Hematopoietic multipotent progenitor cell treated with erythropoietin and hydrocortisone succinate and interleukin-3 and kit ligand, for 15 days (in vitro differentiated cells): ENCODE results near the gene SH3BGR.
A peak's percentile ranks its signal among the peaks of the same experiment; 100 is the strongest.
"Not testable (repeated sequence)": the region's sequence is repeated elsewhere in the genome, so short reads cannot be mapped to it uniquely, and the experiment has no call there.

Experiments used
- DNase-seq: peaks from one replicate; pipeline ENCODE4 v3.0.0-alpha.2; 2015; ENCODE audit warnings: low spot score

SH3BGR gene

DNA sequence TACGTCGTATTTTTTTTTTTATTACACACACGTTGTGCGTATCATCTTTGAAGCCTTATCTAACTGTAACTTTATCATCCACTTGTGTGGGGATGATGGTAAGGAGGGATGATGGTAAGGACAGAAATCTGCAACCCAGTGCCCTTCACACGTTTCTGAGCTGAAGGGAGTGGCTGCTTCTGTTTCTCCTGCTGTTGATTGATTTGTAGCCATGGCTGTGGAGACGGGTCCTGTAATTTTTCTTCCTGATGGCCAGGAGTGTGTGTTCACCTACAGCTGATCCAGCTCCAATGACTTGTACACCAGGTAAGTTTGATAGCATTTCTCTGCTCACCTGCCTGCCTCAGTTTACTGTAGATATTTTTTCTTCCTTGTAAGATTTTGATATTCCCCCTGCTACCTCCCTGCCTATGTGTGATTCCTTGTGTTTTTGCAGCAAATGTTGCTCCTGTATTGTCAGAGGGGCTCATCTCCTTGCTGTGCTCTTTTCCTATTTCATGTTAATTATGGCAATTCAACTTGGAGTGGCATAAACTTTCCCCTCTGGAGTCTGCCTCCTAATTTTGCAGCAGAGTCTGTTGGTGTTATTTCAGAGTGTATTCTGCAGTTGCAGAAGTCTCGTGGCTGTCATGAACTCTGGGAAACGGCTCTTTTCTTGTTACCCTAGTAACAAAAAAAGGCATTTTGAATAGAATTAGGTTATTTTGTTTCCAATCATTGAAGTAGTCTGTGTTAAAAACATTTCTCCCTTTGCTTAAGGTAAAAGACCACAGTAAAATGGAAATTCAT is 64.1 kb downstream of the SH3BGR start:
- DNase-seq: no peak

- DNase-seq: peak; percentile 68
These were observed 66.5 kb downstream of the SH3BGR start for GRCh38 chr21:39518055-39518846.

GRCh38 chr21:39518847-39519210 is 67.1 kb downstream of the SH3BGR start:
- DNase-seq: no peak

DNA sequence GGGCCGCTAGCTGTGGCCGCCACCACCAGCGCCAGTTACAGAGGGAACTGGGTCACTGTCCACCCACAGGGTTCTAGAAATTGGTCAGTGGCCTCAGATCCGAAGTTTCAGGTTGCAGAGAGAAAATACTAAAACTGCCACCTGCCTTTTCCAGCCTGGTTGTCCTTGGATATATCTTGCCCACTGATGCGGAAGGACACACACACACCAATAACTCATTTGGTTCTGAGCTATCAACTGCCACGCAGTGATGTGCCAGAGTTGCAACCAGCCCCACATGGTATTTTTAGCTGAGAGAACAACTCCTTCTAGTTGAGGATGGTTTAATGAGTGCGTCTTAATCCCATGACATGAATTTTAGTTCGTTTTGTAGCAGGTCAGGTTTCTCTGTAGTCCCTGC is 68.1 kb downstream of the SH3BGR start:
- no peak for DNase-seq

DNA sequence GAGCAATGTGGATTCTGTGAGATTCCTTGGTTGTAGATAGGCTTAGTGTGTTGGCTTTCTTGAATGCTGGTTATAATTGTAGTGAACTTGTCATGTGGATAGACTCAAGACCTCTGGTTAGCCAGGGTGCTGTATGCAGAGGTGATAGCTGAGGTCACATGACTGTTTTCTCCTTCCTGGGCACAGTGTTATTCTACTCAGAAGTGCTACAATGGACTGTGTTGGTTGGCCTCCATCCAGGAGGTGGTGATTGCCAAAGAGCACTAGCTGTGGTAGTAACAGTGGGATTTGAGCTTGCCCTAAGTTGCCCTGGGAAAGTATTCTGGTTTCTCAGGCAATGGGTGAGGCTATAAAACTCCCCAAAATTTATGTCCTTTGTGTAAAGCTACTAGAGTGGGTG is 71.6 kb downstream of the SH3BGR start:
- DNase-seq: no peak

DNA sequence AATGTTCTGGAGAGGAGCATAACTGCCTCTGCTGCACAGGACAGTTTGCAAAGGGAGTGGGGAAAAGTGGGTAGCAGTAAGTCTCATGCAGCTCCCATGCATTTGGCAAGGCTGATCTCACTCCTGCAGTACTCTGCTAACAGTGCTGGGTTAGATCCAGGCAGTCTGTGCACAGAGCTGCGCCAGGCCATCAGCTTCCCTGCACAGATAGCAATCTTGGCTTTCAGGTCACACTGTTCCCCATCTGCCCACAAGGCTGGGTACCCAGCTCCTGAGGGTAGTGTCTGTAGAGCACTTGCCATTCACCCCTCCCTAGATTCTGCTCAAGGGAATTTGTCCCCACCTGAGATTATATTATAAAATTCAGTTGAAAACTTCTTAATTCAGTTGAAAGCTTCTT is 72.1 kb downstream of the SH3BGR start:
- DNase-seq: no peak

- DNase-seq: no peak
These were observed 73.4 kb downstream of the SH3BGR start for GRCh38 chr21:39525129-39525528.

- no peak for DNase-seq
These were observed 73.8 kb downstream of the SH3BGR start for GRCh38 chr21:39525601-39526000.

- DNase-seq: no peak
These were observed 75.4 kb downstream of the SH3BGR start for GRCh38 chr21:39527067-39527595.

DNA sequence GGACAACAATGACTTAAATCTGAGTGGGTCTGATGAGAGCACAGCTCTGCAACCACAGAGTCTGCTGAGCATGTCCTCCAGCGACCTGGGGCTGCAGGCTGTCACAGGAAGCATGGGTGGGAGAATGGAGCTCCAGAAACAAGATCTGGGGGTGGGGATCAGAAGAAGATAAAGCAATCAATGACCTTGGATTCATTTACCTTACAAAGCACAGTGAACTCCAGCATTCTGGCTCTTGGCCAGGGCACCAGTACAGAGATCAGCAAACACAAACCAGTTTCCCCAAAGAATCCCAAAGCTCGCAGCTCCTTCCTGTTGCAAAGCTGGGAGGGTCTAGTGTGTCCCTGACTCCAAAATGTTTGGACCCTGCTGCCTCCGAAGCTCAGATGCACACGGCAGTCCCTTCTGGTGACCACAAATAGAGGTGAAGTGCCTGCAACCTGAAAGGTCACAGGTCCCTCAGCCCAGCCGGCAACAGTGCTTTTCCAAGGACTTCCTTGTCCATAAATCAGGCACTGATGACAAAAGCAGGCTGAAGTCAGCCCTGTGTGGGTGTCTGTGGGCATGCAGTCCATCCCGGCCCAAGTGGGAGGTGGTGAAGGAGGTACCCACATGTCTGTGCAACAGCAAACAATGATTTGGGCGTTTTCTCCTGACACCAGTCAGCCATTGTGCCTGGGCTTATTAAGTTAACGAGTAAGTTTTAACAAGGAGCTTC is 76.1 kb downstream of the SH3BGR start:
- no peak for DNase-seq

DNA sequence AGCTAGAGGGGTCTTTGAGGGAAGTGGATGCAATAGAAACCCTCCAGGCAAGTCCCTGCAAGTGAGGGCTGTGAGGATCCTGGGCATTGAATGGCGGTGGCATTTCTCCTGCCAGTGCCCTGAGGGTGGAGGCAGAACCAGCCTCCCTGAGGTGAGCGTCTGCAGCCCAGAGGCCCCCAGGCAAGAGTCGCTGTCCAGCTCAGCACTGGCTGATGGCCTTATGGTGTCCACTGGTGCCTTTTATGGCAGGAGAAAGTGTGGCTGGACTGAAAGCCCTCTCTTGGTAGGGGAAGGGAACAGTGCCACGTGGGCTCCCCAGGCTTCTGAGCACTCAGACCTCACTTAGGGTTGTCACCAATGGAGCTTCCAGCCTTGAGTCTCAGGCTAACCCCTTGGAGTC is 77.3 kb downstream of the SH3BGR start:
- DNase-seq: no peak

DNA sequence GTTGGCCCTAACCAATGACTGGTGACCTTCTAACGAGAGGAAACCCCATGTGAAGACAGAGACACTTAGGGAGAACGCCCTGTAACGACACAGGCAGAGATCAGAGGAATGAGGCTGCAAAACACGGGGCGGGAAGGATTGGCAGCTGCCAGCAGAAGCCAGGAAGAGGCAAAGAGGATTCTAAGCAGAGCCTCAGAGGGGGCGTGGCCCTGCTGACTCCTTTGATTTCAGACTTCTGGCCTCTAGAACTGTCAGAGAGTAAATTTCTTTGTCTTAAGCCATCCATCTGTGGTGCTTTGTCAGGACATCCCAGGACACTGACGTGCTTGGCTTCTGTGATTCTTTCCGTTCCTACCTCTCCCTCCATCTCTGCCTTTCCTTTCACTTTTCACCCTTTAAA is 79.3 kb downstream of the SH3BGR start:
- no peak for DNase-seq

GRCh38 chr21:39531840-39532239 is 80.1 kb downstream of the SH3BGR start:
- DNase-seq: no peak

DNA sequence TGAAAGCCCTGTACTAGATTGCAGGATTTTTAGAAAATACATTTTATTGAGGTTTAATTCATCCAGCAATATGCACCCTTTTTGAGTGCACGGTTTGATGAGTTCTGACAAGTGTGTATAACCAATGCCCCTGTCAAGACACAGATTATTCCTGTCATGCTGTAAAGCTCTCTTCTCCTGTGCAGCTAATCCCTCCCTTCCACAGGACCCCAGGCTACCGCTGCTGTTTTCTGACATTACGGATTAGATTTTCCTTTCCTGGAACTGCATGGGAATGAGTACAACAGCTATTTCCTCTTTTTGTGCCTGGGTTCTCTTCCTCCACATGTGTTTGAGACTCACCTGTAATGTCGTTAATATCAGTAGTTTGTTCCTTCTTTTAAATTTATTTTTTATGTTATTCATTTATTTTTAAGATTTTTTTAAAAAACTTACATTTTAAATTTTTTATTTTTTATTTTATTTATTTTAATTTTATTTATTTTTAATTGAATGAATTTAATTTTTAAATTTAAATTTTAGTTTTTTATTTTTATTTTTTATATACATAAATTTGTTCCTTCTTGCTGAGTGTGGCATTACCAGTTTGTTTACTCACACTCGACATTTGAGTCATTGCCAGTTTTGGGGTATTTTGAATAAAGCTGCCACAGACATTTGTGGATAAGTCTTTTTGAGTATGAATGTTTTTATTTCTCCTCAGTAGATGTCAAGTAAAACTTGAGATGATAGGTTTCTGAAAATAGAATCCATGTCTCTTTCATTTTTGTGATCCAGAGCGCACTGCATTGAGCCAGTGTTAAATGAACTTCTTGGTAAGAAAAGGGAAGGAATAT is 82.0 kb downstream of the SH3BGR start:
- no peak for DNase-seq

DNA sequence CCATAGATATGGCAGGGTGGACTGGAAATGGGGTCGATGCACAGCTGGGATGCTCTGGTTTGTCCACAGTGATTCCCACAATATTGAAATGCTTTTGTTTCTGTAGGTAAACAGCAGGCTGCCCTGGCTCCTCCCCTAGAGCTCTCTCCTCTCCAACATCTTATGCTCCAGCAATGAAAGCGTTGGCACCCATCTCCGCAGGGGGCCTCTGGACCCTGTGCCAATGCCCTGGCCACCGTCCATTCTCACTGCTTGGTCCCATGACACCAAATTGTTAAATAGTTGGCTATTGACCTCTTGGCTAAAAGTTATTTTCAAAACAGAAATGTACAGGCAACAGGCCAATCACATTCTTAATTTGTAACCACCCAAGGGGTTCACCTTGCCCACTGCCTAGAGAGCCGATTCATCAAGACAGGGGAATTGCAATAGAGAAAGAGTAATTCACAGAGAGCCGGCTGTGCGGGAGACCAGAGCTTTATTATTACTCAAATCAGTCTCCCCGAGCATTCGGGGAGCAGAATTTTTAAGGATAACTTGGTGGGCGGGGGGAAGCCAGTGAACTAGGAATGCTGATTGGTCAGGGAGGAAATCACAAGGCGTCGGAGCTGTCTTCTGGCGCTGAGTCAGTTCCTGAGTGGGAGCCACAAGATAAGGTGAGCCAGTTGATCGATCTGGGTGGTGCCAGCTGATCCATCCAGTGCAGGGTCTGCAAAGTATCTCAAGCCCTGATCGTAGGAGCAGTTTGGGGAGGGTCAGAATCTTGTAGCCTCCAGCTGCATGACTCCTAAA is 84.1 kb downstream of the SH3BGR start:
- DNase-seq: no peak

- DNase-seq: no peak
These were observed 85.1 kb downstream of the SH3BGR start for GRCh38 chr21:39536835-39537234.

- DNase-seq: no peak
These were observed 85.8 kb downstream of the SH3BGR start for GRCh38 chr21:39537571-39537970.

GRCh38 chr21:39538453-39539042 is 86.8 kb downstream of the SH3BGR start:
- no peak for DNase-seq

- DNase-seq: not testable (repeated sequence)
These were observed 88.6 kb downstream of the SH3BGR start for GRCh38 chr21:39540367-39540766.

DNA sequence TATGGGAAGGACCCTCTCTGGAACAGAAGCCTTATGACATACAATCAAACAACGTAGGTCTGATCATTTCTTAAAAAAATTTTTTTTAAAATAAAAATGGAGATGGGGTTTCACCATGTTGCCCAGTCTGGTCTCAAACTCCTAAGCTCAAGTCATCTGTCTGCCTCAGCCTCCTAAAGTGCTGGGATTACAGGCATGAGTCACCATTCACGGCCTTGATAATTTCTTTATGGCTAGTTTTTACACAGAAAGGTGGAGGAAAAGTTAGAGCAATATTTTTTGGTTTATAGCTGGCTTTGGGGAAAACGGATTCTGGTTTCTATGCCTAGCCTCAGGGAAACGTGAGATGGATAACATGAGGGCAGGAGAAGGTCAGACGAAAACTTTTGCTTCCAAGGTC is 91.0 kb downstream of the SH3BGR start:
- no peak for DNase-seq

DNA sequence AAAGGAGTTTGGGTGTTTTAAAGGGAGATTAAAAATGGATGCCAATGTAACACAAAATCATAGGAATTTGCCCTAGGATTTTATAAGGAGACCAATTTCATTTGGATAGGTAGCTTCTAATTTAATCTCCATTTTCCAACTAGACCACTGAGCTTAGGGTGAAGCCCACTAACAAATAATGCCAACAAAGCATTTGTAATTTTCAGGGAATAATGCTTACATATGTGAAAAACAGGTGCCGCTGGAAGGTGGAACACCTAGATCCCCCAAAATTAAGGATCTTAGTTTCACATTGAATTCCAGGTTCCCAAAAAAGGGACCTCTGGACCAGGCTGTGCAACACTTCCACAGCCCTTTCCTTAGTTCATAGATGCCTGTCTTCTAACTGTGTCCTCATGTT is 94.8 kb downstream of the SH3BGR start:
- no peak for DNase-seq
